HepG2 (cell line): ENCODE results near the gene CBX2. TPM values are rescaled to one million over a fixed set of nuclear protein-coding genes. Genes with fewer than 3 reads are reported as not detected.

ENCODE experiments used
- DRAP1 ChIP-seq: IDR thresholded peaks from 2 replicates; pipeline ENCODE4 v1.6.1; 2016; ENCODE audit warnings: missing genetic modification reagents, missing compliant biosample characterization
- DZIP1 ChIP-seq: sonication (generic); formaldehyde crosslinking; IDR thresholded peaks from 2 replicates; pipeline ENCODE4 v1.5.0; 2020; ENCODE audit warnings: mild to moderate bottlenecking, missing genetic modification reagents
- MTF1 ChIP-seq: sonication (generic); formaldehyde crosslinking; IDR thresholded peaks from 2 replicates; pipeline ENCODE4 v1.5.0; 2020; ENCODE audit warnings: missing genetic modification reagents
- PCBP1 ChIP-seq: fragments of 200-400 bp; formaldehyde crosslinking; IDR thresholded peaks from 2 replicates; pipeline ENCODE4 v1.6.1; 2017; ENCODE audit warnings: mild to moderate bottlenecking, low read depth, low read length, borderline replicate concordance
- RBAK ChIP-seq: sonication (generic); formaldehyde crosslinking; IDR thresholded peaks from 2 replicates; pipeline ENCODE4 v1.5.1; 2020; ENCODE audit warnings: mild to moderate bottlenecking, missing genetic modification reagents
- SP2 ChIP-seq: sonication (generic); formaldehyde crosslinking; IDR thresholded peaks from 2 replicates; pipeline ENCODE4 v1.5.1; 2020; ENCODE audit warnings: mild to moderate bottlenecking, missing genetic modification reagents
- SP4 ChIP-seq: sonication (generic); formaldehyde crosslinking; IDR thresholded peaks from 2 replicates; pipeline ENCODE4 v1.8.1; 2023; ENCODE audit warnings: mild to moderate bottlenecking, missing genetic modification reagents
- TAF1 ChIP-seq: sonication (generic); formaldehyde crosslinking; IDR thresholded peaks from 2 replicates; pipeline ENCODE4 v1.4.0; 2020; ENCODE audit warnings: missing genetic modification reagents
- YEATS2 ChIP-seq: sonication (generic); formaldehyde crosslinking; IDR thresholded peaks from 2 replicates; pipeline ENCODE4 v1.4.0; 2020; ENCODE audit warnings: missing genetic modification reagents, borderline replicate concordance
- ZNF12 ChIP-seq: sonication (generic); formaldehyde crosslinking; IDR thresholded peaks from 2 replicates; pipeline ENCODE4 v1.5.0; 2020; ENCODE audit warnings: missing genetic modification reagents
- ZNF343 ChIP-seq: sonication (generic); formaldehyde crosslinking; IDR thresholded peaks from 2 replicates; pipeline ENCODE4 v1.4.0; 2020; ENCODE audit warnings: mild to moderate bottlenecking, missing genetic modification reagents
- ZNF367 ChIP-seq: sonication (generic); formaldehyde crosslinking; IDR thresholded peaks from 2 replicates; pipeline ENCODE4 v1.4.0; 2020; ENCODE audit warnings: missing genetic modification reagents, borderline replicate concordance
- ZNF430 ChIP-seq: sonication (generic); formaldehyde crosslinking; IDR thresholded peaks from 2 replicates; pipeline ENCODE4 v1.9.0; 2021; ENCODE audit warnings: mild to moderate bottlenecking, missing genetic modification reagents
- ZNF513 ChIP-seq: sonication (generic); formaldehyde crosslinking; conservative IDR thresholded peaks from 2 replicates; pipeline ENCODE4 v1.5.0; 2020; ENCODE audit warnings: missing genetic modification reagents
- ZNF547 ChIP-seq: sonication (generic); formaldehyde crosslinking; IDR thresholded peaks from 2 replicates; pipeline ENCODE4 v1.5.1; 2020; ENCODE audit warnings: mild to moderate bottlenecking, missing genetic modification reagents
- ZNF713 ChIP-seq: sonication (generic); formaldehyde crosslinking; IDR thresholded peaks from 2 replicates; pipeline ENCODE4 v1.4.0; 2020; ENCODE audit warnings: mild to moderate bottlenecking, missing genetic modification reagents
- ZNF768 ChIP-seq: sonication (generic); formaldehyde crosslinking; IDR thresholded peaks from 2 replicates; pipeline ENCODE4 v1.4.0; 2020; ENCODE audit warnings: missing genetic modification reagents
- ZNF790 ChIP-seq: sonication (generic); formaldehyde crosslinking; IDR thresholded peaks from 2 replicates; pipeline ENCODE4 v1.8.0; 2022; ENCODE audit warnings: missing genetic modification reagents, mild to moderate bottlenecking, borderline replicate concordance
- ZNF800 ChIP-seq: sonication (generic); formaldehyde crosslinking; IDR thresholded peaks from 2 replicates; pipeline ENCODE4 v1.4.0; 2020; ENCODE audit warnings: missing genetic modification reagents
- ZSCAN29 ChIP-seq: sonication (generic); formaldehyde crosslinking; conservative IDR thresholded peaks from 2 replicates; pipeline ENCODE4 v1.4.0; 2020; ENCODE audit warnings: mild to moderate bottlenecking, missing genetic modification reagents
- polyA plus RNA-seq, 8 experiments: library from polyadenylated mRNA; depleted of rRNA in 3 of 8; stranded (reverse) in 7 of 8; unstranded in 1 of 8; fragments of >200 nt; fragmentation: Illumina TruSeq in 4 of 8; extraction: Trizol in 4 of 8; gene quantifications; 2 replicates each; pipeline versions ENCODE4 v1.2.1 to v1.2.3, GENCODE V29; 2011 to 2016; ENCODE audit warnings: low read depth in 4 of 8, missing spikeins in 1 of 8, mixed read lengths in 1 of 8; ENCODE audit not compliant: insufficient read depth in 1 of 8
- total RNA-seq, 5 experiments: library from RNA; depleted of rRNA; stranded (reverse); fragments of >200 nt; fragmentation: Illumina TruSeq; extraction: Trizol; gene quantifications; 2 replicates each; pipeline ENCODE4 v1.2.3, GENCODE V29; 2016; ENCODE audit warnings: low read depth in 1 of 5

The CBX2 gene
- total and polyA plus RNA-seq, 2 of the 13 experiments (the other 11 are each of a cell fraction or from before 2014, with no cell fraction given) = 14.5 to 31.1 TPM

- TF ChIP-seq DZIP1 (CRISPR knock-in tag) (0 out of 2 replicates have a peak, but pooled peaks have one; percentile 19), RBAK (no peak), ZNF343 (no peak), MTF1 (no peak), TAF1 (CRISPR knock-in tag) (no peak), ZNF800 (CRISPR knock-in tag) (no peak), ZNF513 (no peak), ZSCAN29 (CRISPR knock-in tag) (0 out of 2 replicates have a peak, but pooled peaks have one; percentile 18), DRAP1 (no peak), ZNF367 (CRISPR knock-in tag) (no peak), YEATS2 (CRISPR knock-in tag) (no peak), SP4 (no peak), ZNF430 (CRISPR knock-in tag) (no peak), SP2 (CRISPR knock-in tag) (no peak), PCBP1 (no peak), ZNF768 (CRISPR knock-in tag) (peak; percentile 10; the same call in 1 of the 2 replicates), ZNF713 (no peak), ZNF790 (CRISPR knock-in tag) (no peak), ZNF547 (no peak), ZNF12 (no peak)
These were observed 11.3 kb downstream of the CBX2 start (continued) for GRCh38 chr17:79788989-79789942.
